NB4 (cell line): ENCODE measurements around the gene LIN37.

Experiments used
- DNase-seq: peaks from one replicate; pipeline ENCODE4 v3.0.0; 2010; ENCODE audit warnings: low read depth
- H3K4me3 ChIP-seq: one replicate; pipeline ENCODE4 v1.5.1; 2011; ENCODE audit warnings: mild to moderate bottlenecking, low read depth, low read length, moderate library complexity
- CTCF ChIP-seq: IDR thresholded peaks from one replicate; pipeline ENCODE4 v1.5.1; 2012; ENCODE audit warnings: low read depth, low read length
- MAX ChIP-seq: IDR thresholded peaks from 2 replicates; pipeline ENCODE4 v1.6.1; 2011; ENCODE audit warnings: low read depth, low read length
- MYC ChIP-seq: IDR thresholded peaks from 2 replicates; pipeline ENCODE4 v1.6.1; 2011; ENCODE audit warnings: low read depth, low read length
- POLR2A ChIP-seq: IDR thresholded peaks from 2 replicates; pipeline ENCODE4 v1.6.1; 2011; ENCODE audit warnings: mild to moderate bottlenecking; ENCODE audit not compliant: insufficient read length; ENCODE audit errors: extremely low read depth

The LIN37 gene

GRCh38 chr19:35796645-35797542, 48.5 kb downstream of the LIN37 start:
- no peak overlapping the region for H3K4me3 ChIP-seq
- no peak for DNase-seq
- TF ChIP-seq MYC (no peak), POLR2A (no peak), MAX (no peak), CTCF (no peak)

DNA sequence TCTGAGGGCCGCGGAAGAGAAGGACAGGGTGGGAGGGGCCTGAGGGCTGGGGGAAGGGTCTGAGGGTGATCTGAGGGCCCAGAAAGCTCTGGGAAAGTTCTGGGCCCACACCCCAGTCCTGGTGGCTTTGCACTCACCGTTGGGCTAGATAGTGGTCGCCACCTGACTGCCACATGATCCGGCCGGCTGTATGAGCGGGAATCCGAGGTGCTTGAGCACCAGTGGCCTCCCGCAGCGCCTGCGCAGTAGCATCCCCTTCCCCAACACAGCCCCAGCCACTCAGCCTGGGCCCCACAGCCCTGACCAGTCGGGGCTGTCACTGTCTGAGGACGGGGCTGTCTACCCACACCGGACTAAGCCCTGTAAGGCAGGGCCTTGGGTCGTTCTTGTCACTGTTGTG, 49.3 kb downstream of the LIN37 start:
- no peak overlapping the region for H3K4me3 ChIP-seq
- no peak for DNase-seq

DNA sequence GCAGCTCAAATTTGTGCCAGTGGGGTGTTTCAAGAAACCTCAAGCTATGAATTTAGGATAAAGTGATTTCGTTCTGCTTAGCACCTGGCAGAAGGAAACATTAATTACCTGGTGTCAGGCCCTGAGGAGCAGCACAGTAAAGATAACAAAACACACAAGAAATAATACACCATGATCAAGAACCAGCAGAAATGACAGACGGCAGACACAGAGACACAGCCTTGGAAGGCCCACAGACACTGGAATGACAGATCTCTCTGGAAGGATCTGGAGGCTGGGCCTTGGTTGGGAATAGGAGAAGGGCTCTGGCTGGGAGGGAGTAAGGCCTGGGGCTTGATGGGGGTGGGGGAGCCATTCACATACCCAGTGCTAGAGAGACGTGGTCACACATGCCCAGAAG, 53.5 kb downstream of the LIN37 start:
- DNase-seq = no peak
- TF ChIP-seq MAX = no peak
- no peak overlapping the region for H3K4me3 ChIP-seq

More for the DNA sequence above, 49.3 kb downstream of the LIN37 start:
- TF ChIP-seq MYC = no peak
- no peak for TF ChIP-seq CTCF
- no peak for TF ChIP-seq MAX
- no peak for TF ChIP-seq POLR2A
